ENCODE measurements around the gene TTN.

- TF ChIP-seq CTCF (IDR thresholded peaks at IDR 0.05): no peak
- no peak for TF ChIP-seq POLR2AphosphoS5 (IDR thresholded peaks at IDR 0.05; ENCODE audit: low read depth, low read length)
- TF ChIP-seq TCF7L2 (IDR thresholded peaks at IDR 0.05; ENCODE audit: low read depth, low read length): no peak
These were observed 38.6 kb upstream of the TTN start for GRCh38 chr2:178845566-178846457.

All from Panc1 (cell line).